H1 (cell line): Measurements from ENCODE around the gene MRPL42. TPM values are rescaled to one million over a fixed set of nuclear protein-coding genes. Genes with fewer than 3 reads are reported as not detected.

Experiments
- CTCF ChIA-PET: fragments of 300-600 bp; sonication (Branson Sonifier 250); formaldehyde crosslinking; loops from one replicate; lab custom pipeline; 2021; ENCODE audit not compliant: partially characterized antibody; lab: Charles Lee
- POLR2A ChIA-PET: fragments of 300-600 bp; sonication (Branson Sonifier 250); formaldehyde crosslinking; loops from one replicate; lab custom pipeline; 2021; ENCODE audit warnings: inconsistent platforms; ENCODE audit not compliant: partially characterized antibody; lab: Charles Lee
- DNase-seq, 2 experiments: peaks; one replicate each; pipeline versions ENCODE4 v3.0.0 to v3.0.0-alpha.2; 2010 to 2022; ENCODE audit warnings: low spot score in 2 of 2, low read depth in 1 of 2, mixed read lengths in 1 of 2
- FAIRE-seq: peaks from 2 replicates; lab custom pipeline; 2011; peaks lifted over from hg19 to GRCh38; lab: Jason Lieb, UNC
- H2AFZ ChIP-seq: 2 replicates; pipeline ENCODE4 v1.8.1; 2012; ENCODE audit warnings: low read length, inconsistent platforms
- H2AK5ac ChIP-seq: 2 replicates; pipeline ENCODE4 v1.6.1; 2013; ENCODE audit warnings: low read depth, low read length
- H2BK120ac ChIP-seq: replicated peaks from 2 replicates; pipeline ENCODE3; 2013; ENCODE audit warnings: low read depth, low read length, inconsistent platforms
- H2BK12ac ChIP-seq: 2 replicates; pipeline ENCODE4 v1.6.1; 2013; ENCODE audit warnings: low read depth, low read length
- H2BK15ac ChIP-seq: 2 replicates; pipeline ENCODE4 v1.6.1; 2013; ENCODE audit warnings: low read length
- H2BK20ac ChIP-seq: 2 replicates; pipeline ENCODE4 v1.6.1; 2013; ENCODE audit warnings: low read length
- H2BK5ac ChIP-seq: 2 replicates; pipeline ENCODE4 v1.6.1; 2013; ENCODE audit warnings: low read depth, low read length
- H3K14ac ChIP-seq: 2 replicates; pipeline ENCODE4 v1.6.1; 2013; ENCODE audit warnings: inconsistent platforms; ENCODE audit not compliant: insufficient read length
- H3K18ac ChIP-seq: 2 replicates; pipeline ENCODE4 v1.6.1; 2013; ENCODE audit warnings: low read length; ENCODE audit errors: extremely low read depth
- H3K23ac ChIP-seq: 2 replicates; pipeline ENCODE4 v1.6.1; 2013; ENCODE audit warnings: inconsistent platforms; ENCODE audit not compliant: insufficient read length
- H3K23me2 ChIP-seq: 2 replicates; pipeline ENCODE4 v1.6.1; 2013; ENCODE audit warnings: low read depth, low read length
- H3K27ac ChIP-seq: 2 replicates; pipeline ENCODE4 v1.6.1; 2011; ENCODE audit warnings: low read depth, low read length, inconsistent platforms
- H3K27me3 ChIP-seq, 4 experiments: replicated peaks in 1 of 4; 1 replicate in 1 of 4; 2 replicates in 3 of 4; pipeline versions ENCODE4 v1.6.1 to v1.8.1; 2011 to 2013; ENCODE audit warnings: low read length in 3 of 4, mild to moderate bottlenecking in 3 of 4, inconsistent platforms in 2 of 4, mixed read lengths in 2 of 4, moderate library complexity in 1 of 4; ENCODE audit not compliant: control insufficient read depth in 3 of 4, insufficient read depth in 3 of 4; ENCODE audit errors: extremely low read depth in 1 of 4
- H3K36me3 ChIP-seq, 4 experiments: 2 replicates each; pipeline versions ENCODE4 v1.6.1 to v1.8.1; 2011 to 2013; ENCODE audit warnings: mild to moderate bottlenecking in 4 of 4, low read length in 3 of 4, moderate library complexity in 2 of 4, control low read depth in 1 of 4, inconsistent platforms in 1 of 4; ENCODE audit not compliant: insufficient read depth in 4 of 4, control insufficient read depth in 2 of 4
- H3K4ac ChIP-seq: replicated peaks from 2 replicates; pipeline ENCODE3; 2013; ENCODE audit warnings: low read length, low read depth, mixed read lengths, inconsistent platforms; ENCODE audit not compliant: insufficient read length
- H3K4me1 ChIP-seq, 4 experiments: replicated peaks in 1 of 4; 1 replicate in 1 of 4; 2 replicates in 3 of 4; pipeline versions ENCODE4 v1.6.1 to v1.8.1; 2011 to 2013; ENCODE audit warnings: low read length in 3 of 4, inconsistent platforms in 2 of 4, mixed read lengths in 1 of 4; ENCODE audit not compliant: insufficient read depth in 4 of 4, control insufficient read depth in 3 of 4
- H3K4me2 ChIP-seq, 2 experiments: 2 replicates each; pipeline versions ENCODE4 v1.6.1 to v1.8.1; 2011 to 2013; ENCODE audit warnings: low read depth in 2 of 2, low read length in 2 of 2, control low read depth in 1 of 2, inconsistent platforms in 1 of 2, mild to moderate bottlenecking in 1 of 2; ENCODE audit not compliant: insufficient read depth in 1 of 2
- H3K4me3 ChIP-seq, 4 experiments: fragments of 200-600, 300-600 bp in 1 of 4; sonication (generic), shearing (Covaris generic), sonication (Bioruptor Twin) in 1 of 4; 2 replicates each; pipeline versions ENCODE4 v1.5.1 to v1.8.1; 2011 to 2016; ENCODE audit warnings: low read length in 4 of 4, low read depth in 3 of 4, control low read depth in 2 of 4, inconsistent platforms in 2 of 4, mild to moderate bottlenecking in 2 of 4, mixed read lengths in 1 of 4, moderate library complexity in 1 of 4; ENCODE audit not compliant: insufficient read depth in 2 of 4; ENCODE audit errors: extremely low read depth in 1 of 4
- H3K56ac ChIP-seq: replicated peaks from 2 replicates; pipeline ENCODE3; 2013; ENCODE audit warnings: low read depth, mild to moderate bottlenecking, mixed read lengths, low read length, inconsistent platforms; ENCODE audit not compliant: insufficient read length
- H3K79me1 ChIP-seq: 2 replicates; pipeline ENCODE4 v1.6.1; 2013; ENCODE audit warnings: low read depth, low read length, control low read depth
- H3K79me2 ChIP-seq, 2 experiments: 2 replicates each; pipeline versions ENCODE4 v1.6.1 to v1.8.1; 2012 to 2013; ENCODE audit warnings: low read length in 2 of 2, mild to moderate bottlenecking in 2 of 2, inconsistent platforms in 1 of 2; ENCODE audit not compliant: insufficient read depth in 2 of 2, control insufficient read depth in 1 of 2
- H3K9ac ChIP-seq, 4 experiments: replicated peaks in 1 of 4; 1 replicate in 1 of 4; 2 replicates in 3 of 4; pipeline versions ENCODE4 v1.6.1 to v1.8.1; 2011 to 2013; ENCODE audit warnings: low read depth in 3 of 4, low read length in 3 of 4, control low read depth in 2 of 4, mild to moderate bottlenecking in 2 of 4, moderate library complexity in 2 of 4, inconsistent platforms in 1 of 4; ENCODE audit errors: extremely low read depth in 1 of 4
- H3K9me3 ChIP-seq, 2 experiments: 2 replicates each; pipeline versions ENCODE4 v1.6.1 to v1.8.1; 2012 to 2013; ENCODE audit warnings: mild to moderate bottlenecking in 2 of 2, moderate library complexity in 2 of 2, control low read depth in 1 of 2, inconsistent platforms in 1 of 2, low read depth in 1 of 2, low read length in 1 of 2, mixed read lengths in 1 of 2; ENCODE audit not compliant: insufficient read depth in 2 of 2
- H4K20me1 ChIP-seq, 2 experiments: replicated peaks in 1 of 2; 2 replicates each; pipeline versions ENCODE3 to v1.8.1; 2011 to 2013; ENCODE audit warnings: inconsistent platforms in 2 of 2, low read length in 2 of 2, mild to moderate bottlenecking in 1 of 2; ENCODE audit not compliant: insufficient read depth in 2 of 2, control insufficient read depth in 1 of 2
- H4K5ac ChIP-seq: 2 replicates; pipeline ENCODE4 v1.6.1; 2013; ENCODE audit warnings: low read length, low read depth, mixed read lengths, inconsistent platforms; ENCODE audit not compliant: insufficient read length
- H4K8ac ChIP-seq: 2 replicates; pipeline ENCODE4 v1.8.0; 2013; ENCODE audit warnings: mild to moderate bottlenecking, moderate library complexity, low read length, inconsistent platforms; ENCODE audit not compliant: insufficient read depth; ENCODE audit errors: extremely low read depth
- H4K91ac ChIP-seq: replicated peaks from 2 replicates; pipeline ENCODE3; 2013; ENCODE audit warnings: low read length, mixed read lengths, inconsistent platforms; ENCODE audit not compliant: insufficient read length
- CHD1 ChIP-seq: IDR thresholded peaks from 2 replicates; pipeline ENCODE4 v1.6.1; 2012; ENCODE audit warnings: low read depth, low read length, improper control_type of control experiment
- E2F6 ChIP-seq: IDR thresholded peaks from 2 replicates; pipeline ENCODE4 v1.6.1; 2012; ENCODE audit warnings: inconsistent platforms
- PHF8 ChIP-seq: fragments of 200-600 bp; sonication (generic); conservative IDR thresholded peaks from 2 replicates; pipeline ENCODE4 v1.7.1; 2012; ENCODE audit warnings: low read depth, mild to moderate bottlenecking, inconsistent platforms, low read length, moderate library complexity
- RFX5 ChIP-seq: IDR thresholded peaks from 2 replicates; pipeline ENCODE4 v1.6.1; 2011; ENCODE audit warnings: low read depth, low read length, improper control_type of control experiment, borderline replicate concordance
- SP4 ChIP-seq: IDR thresholded peaks from 2 replicates; pipeline ENCODE4 v1.6.1; 2012; ENCODE audit warnings: low read length, inconsistent platforms
- TAF1 ChIP-seq: IDR thresholded peaks from 2 replicates; pipeline ENCODE4 v1.6.1; 2011; ENCODE audit warnings: mild to moderate bottlenecking, low read depth, low read length
- TCF12 ChIP-seq: IDR thresholded peaks from 2 replicates; pipeline ENCODE4 v1.6.1; 2011; ENCODE audit warnings: low read depth, mild to moderate bottlenecking, low read length
- WGBS, 2 experiments: shearing (Covaris generic) in 1 of 2; methylation state at CpG; one replicate each; pipeline versions ENCODE4 v1.1.6 to v1.1.7; 2013 to 2015; ENCODE audit warnings: low lambda C conversion rate in 2 of 2, mixed read lengths in 2 of 2, inconsistent platforms in 1 of 2, low coverage in 1 of 2, missing lambda C conversion rate in 1 of 2; ENCODE audit not compliant: insufficient replicate concordance in 2 of 2, insufficient coverage in 1 of 2, insufficient read length in 1 of 2; ENCODE audit errors: extremely low coverage in 1 of 2, missing lambda C conversion rate in 1 of 2; 5-methylcytosine and 5-hydroxymethylcytosine counted together
- polyA plus RNA-seq, 7 experiments: library from polyadenylated mRNA; depleted of rRNA in 3 of 7; stranded (reverse) in 5 of 7; unstranded in 2 of 7; fragments of >200 nt in 5 of 7; fragments of 200-250 nt in 2 of 7; gene quantifications; 1 replicate in 5 of 7; 2 replicates in 1 of 7; 4 replicates in 1 of 7; pipeline versions ENCODE4 v1.2.1 to v1.2.3, GENCODE V29; 2011 to 2013; ENCODE audit warnings: missing spikeins in 2 of 7, mixed read lengths in 2 of 7
- total RNA-seq: library from RNA; stranded (reverse); fragmentation: NEBNext Ultra II Directional; extraction: Animal tissue kit (Norgen Biotek cat#: 25700); gene quantifications from 2 replicates; pipeline ENCODE4 v1.2.1, GENCODE V29; 2021

MRPL42 gene
- total and polyA plus RNA-seq, 2 of the 8 experiments (the other 6 are each of a cell fraction or from before 2014, with no cell fraction given), result 110 to 176 TPM

GRCh38 chr12:93509506-93509905, 42.2 kb downstream of the MRPL42 start:
- no peaks in the 10 kb centered on the region for H3K4me1 ChIP-seq
- no peaks in the 10 kb centered on the region for H3K79me2 ChIP-seq
- H2BK5ac ChIP-seq, result no peak overlapping the region
- no peaks in the 10 kb centered on the region for H3K79me1 ChIP-seq
- ChIA-PET POLR2A (interaction anchor here (0.8 to 1.0 kb wide), 2 partner anchors 9 to 10 kb away, joined by 3 to 4 read pairs; no protein-coding TSS in a partner anchor), CTCF (interaction anchor here (0.9 to 1.1 kb wide), 2 partner anchors 29 to 591 kb away, joined by 3 read pairs; no protein-coding TSS in a partner anchor)
- H4K8ac ChIP-seq, result no peak overlapping the region
- H2BK120ac ChIP-seq, result no peak overlapping the region
- no peak overlapping the region for H3K14ac ChIP-seq
- H3K18ac ChIP-seq, result no peak overlapping the region
- FAIRE-seq, result no peak
- no peak overlapping the region for H4K5ac ChIP-seq
- no peak overlapping the region for H2BK15ac ChIP-seq
- H2AK5ac ChIP-seq, result no peak overlapping the region
- no peak overlapping the region for H4K91ac ChIP-seq
- no peak overlapping the region for H3K56ac ChIP-seq
- no peaks in the 10 kb centered on the region for H3K23me2 ChIP-seq
- WGBS, 2 experiments, result 94% methylated on average over 1 of the region's 1 CpG; no CpG with 5 or more reads in 1 of the 2 experiments
- H2AFZ ChIP-seq, result no peak overlapping the region
- no peak overlapping the region for H2BK20ac ChIP-seq
- H3K9me3 ChIP-seq, result no peaks in the 10 kb centered on the region
- no peaks in the 10 kb centered on the region for H4K20me1 ChIP-seq
- no peak overlapping the region for H3K27ac ChIP-seq
- H3K27me3 ChIP-seq, result no peaks in the 10 kb centered on the region
- no peak overlapping the region for H3K4ac ChIP-seq
- no peak overlapping the region for H2BK12ac ChIP-seq
- H3K23ac ChIP-seq, result no peak overlapping the region
- no peak overlapping the region for H3K4me3 ChIP-seq
- H3K9ac ChIP-seq, result no peak overlapping the region
- H3K4me2 ChIP-seq, result no peak overlapping the region; a peak in 1 of 4 replicates
- H3K36me3 ChIP-seq, result peaks cover 0 to 3% (median 1%) of the 10 kb centered on the region in 4 experiments; a peak in 2 of 8 replicates
- DNase-seq, result no peak
- TF ChIP-seq RFX5 (no peak), E2F6 (no peak), PHF8 (no peak), CHD1 (no peak), TAF1 (no peak), TCF12 (no peak), SP4 (no peak)
